Endothelial cell (in vitro differentiated cells): Measurements from ENCODE around the gene PPP2R5D. TPM values are rescaled to one million over a fixed set of nuclear protein-coding genes. Genes with fewer than 3 reads are reported as not detected.
"Not testable (repeated sequence)": the region's sequence is repeated elsewhere in the genome, so short reads cannot be mapped to it uniquely, and the experiment has no call there.

Experiments used
- DNase-seq: peaks from one replicate; pipeline ENCODE4 v3.0.0; 2021; ENCODE audit warnings: low spot score
- H3K27ac Mint-ChIP-seq: one replicate; pipeline ENCODE4 v1.8.0; 2021; ENCODE audit warnings: mixed read lengths, inconsistent platforms; ENCODE audit not compliant: unreplicated experiment
- H3K27me3 Mint-ChIP-seq: one replicate; pipeline ENCODE4 v1.8.0; 2021; ENCODE audit warnings: mild to moderate bottlenecking, moderate library complexity, mixed read lengths, inconsistent platforms; ENCODE audit not compliant: unreplicated experiment
- H3K36me3 Mint-ChIP-seq: one replicate; pipeline ENCODE4 v1.8.0; 2021; ENCODE audit warnings: mild to moderate bottlenecking, low read depth, mixed read lengths, inconsistent platforms; ENCODE audit not compliant: unreplicated experiment
- H3K4me1 Mint-ChIP-seq: one replicate; pipeline ENCODE4 v1.8.0; 2021; ENCODE audit warnings: mild to moderate bottlenecking, mixed read lengths, inconsistent platforms; ENCODE audit not compliant: unreplicated experiment
- H3K4me3 Mint-ChIP-seq: one replicate; pipeline ENCODE4 v1.8.0; 2021; ENCODE audit warnings: mild to moderate bottlenecking, mixed read lengths, inconsistent platforms; ENCODE audit not compliant: unreplicated experiment
- H3K9me3 Mint-ChIP-seq: one replicate; pipeline ENCODE4 v1.8.0; 2021; ENCODE audit warnings: mixed read lengths, inconsistent platforms; ENCODE audit not compliant: unreplicated experiment
- total RNA-seq: library from RNA; stranded (reverse); fragmentation: NEBNext Ultra II Directional; extraction: Animal tissue kit (Norgen Biotek cat#: 25700); gene quantifications from one replicate; pipeline ENCODE4 v1.2.1, GENCODE V29; 2021; ENCODE audit not compliant: unreplicated experiment
- TF ChIP-seq, protein P1 (sequence below): fragments of 200-600 bp; sonication (generic); IDR thresholded peaks from one replicate; pipeline ENCODE4 v1.5.0; 2021; ENCODE audit warnings: antibody characterized with exemption; ENCODE audit not compliant: unreplicated experiment

The PPP2R5D gene
- total RNA-seq, 1 donor from 2014 or later: 58.0 TPM

DNA sequence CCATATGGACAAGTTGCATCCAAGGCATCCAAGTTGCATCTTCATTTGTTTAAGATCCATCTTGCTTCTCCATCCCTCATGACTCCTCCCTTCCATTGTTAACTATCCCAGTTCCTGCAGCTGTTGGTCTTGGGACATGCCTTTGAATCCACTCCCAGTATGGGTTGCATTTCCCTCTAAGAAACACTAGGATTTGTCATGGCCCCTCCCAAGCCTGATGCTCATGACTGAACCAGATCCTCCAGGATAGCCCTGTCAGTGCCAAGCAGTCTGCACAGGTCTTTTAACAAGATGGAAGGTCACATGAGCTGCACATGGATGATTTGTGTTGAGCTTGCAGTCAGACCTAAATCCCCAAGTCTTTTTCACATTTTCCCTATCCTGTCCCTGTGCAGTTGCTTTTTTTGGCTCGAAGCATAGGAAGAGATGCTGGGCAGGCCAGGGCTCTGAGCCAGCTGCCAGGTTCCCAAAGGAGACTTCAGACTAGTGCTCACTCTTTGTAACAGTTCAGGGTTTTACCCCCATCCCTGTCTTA, 4.2 kb downstream of the PPP2R5D start:
- Mint-ChIP-seq H3K36me3 (peaks cover 30% of the 10 kb centered on the region), H3K27ac (no peak overlapping the region)

DNA sequence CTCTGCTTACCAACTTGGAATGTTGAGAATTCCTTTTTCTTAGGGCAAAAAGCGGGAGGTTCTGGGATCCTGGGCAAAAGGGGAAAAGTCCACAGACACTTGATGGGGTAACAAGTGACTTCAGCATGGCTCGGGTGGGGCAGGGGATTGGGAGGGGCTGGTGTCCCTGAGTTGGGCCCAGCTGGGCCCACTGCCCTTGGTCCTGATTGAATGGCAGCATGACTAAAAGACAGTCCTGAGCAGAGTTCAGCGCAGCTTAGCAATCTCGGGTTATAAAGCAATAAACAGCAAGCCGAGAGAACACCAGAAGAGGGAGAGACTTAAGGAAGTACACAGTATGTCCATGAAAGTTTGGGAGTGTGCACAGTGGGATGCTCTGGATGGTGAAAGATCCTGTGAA, 5.6 kb downstream of the PPP2R5D start:
- peaks cover 6% of the 10 kb centered on the region for H3K27me3 Mint-ChIP-seq
- peaks cover 24% of the 10 kb centered on the region for H3K4me1 Mint-ChIP-seq
- H3K9me3 Mint-ChIP-seq: no peaks in the 10 kb centered on the region
- no peak for DNase-seq
- H3K4me3 Mint-ChIP-seq: no peak overlapping the region
- H3K27ac Mint-ChIP-seq: no peak overlapping the region
- TF ChIP-seq, protein P1, sequence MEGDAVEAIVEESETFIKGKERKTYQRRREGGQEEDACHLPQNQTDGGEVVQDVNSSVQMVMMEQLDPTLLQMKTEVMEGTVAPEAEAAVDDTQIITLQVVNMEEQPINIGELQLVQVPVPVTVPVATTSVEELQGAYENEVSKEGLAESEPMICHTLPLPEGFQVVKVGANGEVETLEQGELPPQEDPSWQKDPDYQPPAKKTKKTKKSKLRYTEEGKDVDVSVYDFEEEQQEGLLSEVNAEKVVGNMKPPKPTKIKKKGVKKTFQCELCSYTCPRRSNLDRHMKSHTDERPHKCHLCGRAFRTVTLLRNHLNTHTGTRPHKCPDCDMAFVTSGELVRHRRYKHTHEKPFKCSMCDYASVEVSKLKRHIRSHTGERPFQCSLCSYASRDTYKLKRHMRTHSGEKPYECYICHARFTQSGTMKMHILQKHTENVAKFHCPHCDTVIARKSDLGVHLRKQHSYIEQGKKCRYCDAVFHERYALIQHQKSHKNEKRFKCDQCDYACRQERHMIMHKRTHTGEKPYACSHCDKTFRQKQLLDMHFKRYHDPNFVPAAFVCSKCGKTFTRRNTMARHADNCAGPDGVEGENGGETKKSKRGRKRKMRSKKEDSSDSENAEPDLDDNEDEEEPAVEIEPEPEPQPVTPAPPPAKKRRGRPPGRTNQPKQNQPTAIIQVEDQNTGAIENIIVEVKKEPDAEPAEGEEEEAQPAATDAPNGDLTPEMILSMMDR: no peak
- H3K36me3 Mint-ChIP-seq: peaks cover 32% of the 10 kb centered on the region

More for the DNA sequence above, 4.2 kb downstream of the PPP2R5D start:
- Mint-ChIP-seq H3K4me3 (no peak overlapping the region), H3K9me3 (no peaks in the 10 kb centered on the region), H3K4me1 (peaks cover 28% of the 10 kb centered on the region), H3K27me3 (peaks cover 7% of the 10 kb centered on the region)
- TF ChIP-seq, protein P1: no peak
- DNase-seq: no peak

DNA sequence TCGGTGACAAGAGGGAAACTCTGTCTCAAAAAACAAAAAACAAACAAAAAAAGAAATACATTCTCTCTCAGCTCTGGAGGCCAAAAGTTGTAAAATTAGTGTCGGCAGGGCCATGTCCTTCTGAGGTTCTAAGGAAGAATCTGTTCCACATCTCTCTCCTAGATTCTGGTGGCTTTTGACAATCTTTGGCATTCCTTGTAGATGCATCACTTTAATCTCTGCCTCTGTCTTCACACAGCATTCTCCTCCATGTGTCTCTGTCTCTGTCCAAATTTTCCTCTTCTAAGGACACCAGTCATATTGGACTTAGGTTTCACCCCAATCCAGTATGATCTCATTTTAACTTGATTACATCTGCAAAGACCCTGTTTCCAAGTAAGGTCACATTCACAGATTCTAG, 9.1 kb downstream of the PPP2R5D start:
- H3K27me3 Mint-ChIP-seq: peaks cover 3% of the 10 kb centered on the region
- peak overlapping the region; percentile 21 for H3K27ac Mint-ChIP-seq
- DNase-seq: no peak
- H3K4me3 Mint-ChIP-seq: no peak overlapping the region
- TF ChIP-seq, protein P1: no peak
- H3K9me3 Mint-ChIP-seq: no peaks in the 10 kb centered on the region
- peaks cover 17% of the 10 kb centered on the region for H3K36me3 Mint-ChIP-seq
- peaks cover under 1% of the 10 kb centered on the region for H3K4me1 Mint-ChIP-seq

DNA sequence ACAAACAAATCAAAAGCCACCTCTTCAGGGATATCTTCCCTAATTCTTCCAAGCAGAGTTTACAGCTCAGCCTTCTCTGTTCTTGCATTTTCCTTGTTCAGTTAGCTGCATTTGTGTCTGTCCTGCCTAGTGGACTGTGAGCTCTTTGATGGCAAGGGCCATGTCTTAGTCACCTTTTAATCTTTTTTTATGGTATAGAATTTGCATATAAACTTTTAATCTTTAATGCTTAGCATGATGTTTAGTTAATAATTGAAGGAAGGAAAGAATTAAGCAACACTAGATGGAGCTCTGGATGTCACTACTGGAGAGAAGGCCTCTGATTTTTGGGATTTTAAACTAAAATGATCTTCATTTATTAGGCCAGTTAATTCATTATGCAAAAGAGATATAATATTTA, 12.1 kb downstream of the PPP2R5D start:
- H3K9me3 Mint-ChIP-seq: no peaks in the 10 kb centered on the region
- no peak overlapping the region for H3K4me3 Mint-ChIP-seq
- DNase-seq: no peak
- TF ChIP-seq, protein P1: no peak
- H3K27me3 Mint-ChIP-seq: peaks cover 3% of the 10 kb centered on the region
- peak overlapping the region; percentile 63 for H3K27ac Mint-ChIP-seq
- peaks cover 5% of the 10 kb centered on the region for H3K36me3 Mint-ChIP-seq
- no peaks in the 10 kb centered on the region for H3K4me1 Mint-ChIP-seq

DNA sequence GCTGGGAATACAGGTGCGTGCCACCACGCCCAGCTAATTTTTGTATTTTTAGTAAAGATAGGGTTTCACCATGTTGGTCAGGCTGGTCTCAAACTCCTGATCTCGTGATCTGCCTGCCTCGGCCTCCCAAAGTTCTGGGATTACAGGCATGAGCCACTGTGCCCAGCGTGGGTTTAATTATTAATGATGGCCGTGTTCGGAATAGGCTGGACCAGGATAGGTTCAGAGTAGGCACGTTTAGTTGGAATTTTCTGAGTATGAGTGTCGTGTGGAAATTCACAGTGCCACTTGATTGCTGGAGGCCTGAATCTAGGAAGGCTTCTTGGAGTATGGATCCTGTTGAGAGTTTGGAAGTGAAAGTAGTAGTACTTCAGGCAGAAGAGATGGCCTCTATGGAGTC, 13.8 kb downstream of the PPP2R5D start:
- not testable (repeated sequence) for H3K27ac Mint-ChIP-seq, H3K4me3 Mint-ChIP-seq, H3K36me3 Mint-ChIP-seq, H3K27me3 Mint-ChIP-seq, H3K9me3 Mint-ChIP-seq, H3K4me1 Mint-ChIP-seq, DNase-seq
